ENCODE results near the gene LSM4.

LSM4 gene

DNA sequence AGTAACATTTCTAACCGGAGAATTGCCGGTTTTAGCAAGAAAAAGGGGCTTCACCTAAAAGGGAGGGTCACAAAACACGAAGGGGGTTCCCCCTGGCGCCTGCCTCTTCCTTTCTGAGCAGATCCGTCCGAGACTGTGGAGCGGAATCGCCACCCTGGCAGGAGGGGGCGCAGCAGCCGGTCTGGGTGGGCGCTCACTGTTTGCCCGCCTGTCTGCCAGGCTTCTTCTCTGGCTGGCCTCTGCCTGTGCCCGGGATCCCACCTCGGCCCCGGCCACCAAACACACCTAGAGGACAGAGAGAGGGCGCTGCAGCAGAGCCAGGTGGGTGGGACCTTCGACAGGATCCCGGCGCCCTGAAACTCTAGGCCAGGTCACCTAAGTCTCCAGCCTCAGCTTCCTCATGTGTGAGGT, 15.6 kb downstream of the LSM4 start:
- TF ChIP-seq, protein P1, sequence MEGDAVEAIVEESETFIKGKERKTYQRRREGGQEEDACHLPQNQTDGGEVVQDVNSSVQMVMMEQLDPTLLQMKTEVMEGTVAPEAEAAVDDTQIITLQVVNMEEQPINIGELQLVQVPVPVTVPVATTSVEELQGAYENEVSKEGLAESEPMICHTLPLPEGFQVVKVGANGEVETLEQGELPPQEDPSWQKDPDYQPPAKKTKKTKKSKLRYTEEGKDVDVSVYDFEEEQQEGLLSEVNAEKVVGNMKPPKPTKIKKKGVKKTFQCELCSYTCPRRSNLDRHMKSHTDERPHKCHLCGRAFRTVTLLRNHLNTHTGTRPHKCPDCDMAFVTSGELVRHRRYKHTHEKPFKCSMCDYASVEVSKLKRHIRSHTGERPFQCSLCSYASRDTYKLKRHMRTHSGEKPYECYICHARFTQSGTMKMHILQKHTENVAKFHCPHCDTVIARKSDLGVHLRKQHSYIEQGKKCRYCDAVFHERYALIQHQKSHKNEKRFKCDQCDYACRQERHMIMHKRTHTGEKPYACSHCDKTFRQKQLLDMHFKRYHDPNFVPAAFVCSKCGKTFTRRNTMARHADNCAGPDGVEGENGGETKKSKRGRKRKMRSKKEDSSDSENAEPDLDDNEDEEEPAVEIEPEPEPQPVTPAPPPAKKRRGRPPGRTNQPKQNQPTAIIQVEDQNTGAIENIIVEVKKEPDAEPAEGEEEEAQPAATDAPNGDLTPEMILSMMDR (IDR thresholded peaks at IDR 0.05; ENCODE audit: extremely low read depth, insufficient read depth, missing control alignments) = no peak
- no peak for DNase-seq (ENCODE audit: low spot score)
- in situ Hi-C loops (cut with MboI; ENCODE audit: low pct_unique_long_range_greater_than_20kb, low sequenced_read_pairs, unreplicated experiment) = no loop called here

DNA sequence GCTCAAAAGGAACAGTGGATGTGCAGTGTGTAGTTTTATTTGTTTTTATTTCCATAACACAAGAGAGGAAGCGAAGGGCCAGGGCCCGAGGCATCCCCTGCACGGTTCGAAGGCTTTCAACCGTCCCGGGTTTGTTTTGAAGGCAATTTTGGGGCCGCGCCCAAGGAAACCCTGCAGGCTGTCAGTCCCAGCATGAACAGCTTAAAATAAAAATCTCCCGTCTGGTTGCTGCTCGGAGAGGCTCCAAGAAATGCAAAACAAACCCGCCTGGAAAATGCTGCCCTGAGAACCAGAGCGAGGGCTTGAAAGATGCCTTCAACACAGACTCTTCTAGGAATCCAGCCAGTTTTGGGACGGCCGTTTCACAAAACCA, 16.0 kb downstream of the LSM4 start:
- TF ChIP-seq, protein P1 (IDR thresholded peaks at IDR 0.05; ENCODE audit: extremely low read depth, insufficient read depth, missing control alignments) = no peak
- in situ Hi-C loops (cut with MboI; ENCODE audit: low pct_unique_long_range_greater_than_20kb, low sequenced_read_pairs, unreplicated experiment) = no loop called here
- DNase-seq (ENCODE audit: low spot score) = no peak

DNA sequence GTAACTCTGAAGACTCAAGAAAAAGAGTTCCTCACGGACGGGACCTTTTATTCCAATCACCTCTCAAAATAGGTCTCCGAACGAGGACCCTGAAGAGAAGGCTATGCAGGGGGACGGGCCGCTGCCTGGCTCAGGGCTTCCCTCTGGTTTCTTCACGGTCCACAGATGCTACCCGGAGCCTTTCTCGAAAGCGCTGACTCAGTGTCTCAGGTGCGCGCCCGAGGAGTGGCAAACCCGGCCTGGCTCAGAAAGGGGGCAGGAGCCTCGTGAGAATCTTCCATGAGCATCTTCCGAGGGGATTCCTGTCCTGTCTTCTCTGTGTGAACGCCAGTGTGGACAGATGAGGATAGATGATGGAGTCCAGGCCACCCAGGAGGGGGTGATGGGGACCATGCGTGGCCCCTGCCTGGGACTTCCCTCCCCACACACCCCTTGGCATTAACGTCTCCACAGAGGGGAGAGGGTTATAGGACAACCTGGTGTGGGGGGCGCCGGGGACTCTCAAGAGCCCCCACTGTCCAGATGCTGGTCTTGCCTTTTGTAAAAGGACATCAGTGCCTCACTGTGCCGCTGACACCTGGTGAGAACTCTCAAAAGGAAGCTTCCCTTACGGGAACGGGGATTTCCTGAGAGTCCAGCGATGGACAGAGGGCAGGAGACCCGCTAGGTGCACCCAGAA, 16.5 kb downstream of the LSM4 start:
- in situ Hi-C loops (cut with MboI; ENCODE audit: low pct_unique_long_range_greater_than_20kb, low sequenced_read_pairs, unreplicated experiment) = no loop called here
- DNase-seq (ENCODE audit: low spot score) = no peak
- TF ChIP-seq, protein P1 (IDR thresholded peaks at IDR 0.05; ENCODE audit: extremely low read depth, insufficient read depth, missing control alignments) = no peak

DNA sequence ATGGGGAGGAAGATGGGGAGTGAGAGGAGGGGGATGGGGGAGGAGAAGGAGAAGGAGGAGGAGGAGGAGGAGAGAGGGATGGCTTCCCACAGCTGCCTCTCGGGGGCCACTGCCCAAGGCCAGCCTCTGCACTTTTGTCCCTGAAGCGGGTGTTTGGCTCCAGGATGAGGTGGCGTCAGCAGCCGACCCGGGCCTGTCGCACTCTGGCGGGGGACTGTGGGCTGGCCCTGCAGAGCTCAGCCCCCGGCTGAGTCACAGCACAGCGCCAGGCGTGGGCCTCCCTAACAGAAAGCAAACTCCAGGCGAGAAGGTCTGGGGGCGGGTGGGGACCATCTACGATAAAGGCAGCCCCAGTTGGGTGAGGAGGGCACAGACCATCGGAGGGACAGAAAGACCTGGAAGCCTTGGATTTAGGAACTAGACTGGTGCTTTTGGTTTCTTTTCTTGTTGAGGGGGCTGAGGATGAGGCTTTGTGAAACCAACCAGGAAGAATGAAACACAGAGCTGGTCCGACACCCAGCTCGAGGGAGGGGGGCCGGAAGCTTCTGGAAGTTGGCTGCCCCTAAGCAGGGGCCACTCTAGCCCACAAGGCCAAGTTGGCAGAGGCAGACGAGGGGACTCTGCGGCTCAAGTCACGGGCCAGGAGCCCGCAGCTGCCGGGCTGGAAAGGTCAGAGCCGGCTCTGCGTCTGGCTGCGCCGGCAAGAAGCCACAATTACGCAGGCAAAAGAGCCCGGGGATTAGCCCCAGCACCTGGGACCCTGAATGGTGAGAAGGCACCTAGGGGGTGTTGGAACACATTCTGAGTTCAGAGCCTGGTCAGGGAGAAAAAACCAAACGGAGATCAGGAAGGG, 18.2 kb downstream of the LSM4 start:
- DNase-seq (ENCODE audit: low spot score) = peak; percentile 92
- in situ Hi-C loops (cut with MboI; ENCODE audit: low pct_unique_long_range_greater_than_20kb, low sequenced_read_pairs, unreplicated experiment) = no loop called here
- TF ChIP-seq, protein P1 (IDR thresholded peaks at IDR 0.05; ENCODE audit: extremely low read depth, insufficient read depth, missing control alignments) = no peak

DNA sequence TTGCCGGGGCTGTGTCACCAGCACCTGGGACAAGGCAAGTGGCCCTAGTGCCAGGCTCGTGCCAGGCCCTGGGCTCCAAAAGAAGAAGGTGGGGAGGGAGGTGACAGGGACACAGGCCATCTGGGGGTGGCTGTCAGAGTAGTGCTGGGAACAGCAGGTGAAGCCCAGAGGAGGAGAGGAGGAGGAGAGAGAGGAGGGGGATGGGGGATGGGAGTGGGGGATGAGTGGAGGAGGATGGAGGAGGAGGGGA, 18.7 kb downstream of the LSM4 start:
- TF ChIP-seq, protein P1 (IDR thresholded peaks at IDR 0.05; ENCODE audit: extremely low read depth, insufficient read depth, missing control alignments) = no peak
- DNase-seq (ENCODE audit: low spot score) = no peak
- in situ Hi-C loops (cut with MboI; ENCODE audit: low pct_unique_long_range_greater_than_20kb, low sequenced_read_pairs, unreplicated experiment) = no loop called here

DNA sequence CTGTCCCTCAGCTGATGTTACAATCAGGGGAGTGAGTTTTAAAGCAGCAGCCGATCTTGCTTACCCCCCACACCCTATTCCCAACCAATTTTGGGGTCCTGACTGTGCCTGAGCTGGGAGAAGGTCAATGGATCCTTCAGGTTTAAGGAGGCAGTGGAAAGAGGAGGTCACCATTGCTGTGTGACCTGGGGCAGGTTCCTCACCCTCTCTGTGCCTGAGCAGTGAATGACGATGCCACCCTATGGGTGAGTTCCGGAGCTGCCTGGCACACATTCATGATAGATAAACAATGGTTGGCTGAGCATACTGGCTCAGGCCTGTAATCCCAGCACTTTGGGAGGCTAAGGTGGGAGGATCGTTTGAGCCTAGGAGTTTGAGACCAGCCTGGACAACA, 21.2 kb downstream of the LSM4 start:
- in situ Hi-C loops (cut with MboI; ENCODE audit: low pct_unique_long_range_greater_than_20kb, low sequenced_read_pairs, unreplicated experiment) = no loop called here
- no peak for DNase-seq (ENCODE audit: low spot score)
- TF ChIP-seq, protein P1 (IDR thresholded peaks at IDR 0.05; ENCODE audit: extremely low read depth, insufficient read depth, missing control alignments) = no peak

Data from GM13977 (cell line).